ENCODE results near the gene ERC2.

- TF ChIP-seq POLR2A (IDR thresholded peaks at IDR 0.05; ENCODE audit: low read depth, low read length) (no peak), SPI1 (IDR thresholded peaks at IDR 0.05; ENCODE audit: low read depth, low read length) (no peak)
These were observed 146.4 kb downstream of the ERC2 start for GRCh38 chr3:56321892-56322291.
